ENCODE data around the gene ZIM2. TPM values are rescaled to one million over a fixed set of nuclear protein-coding genes. Genes with fewer than 3 reads are reported as not detected.
"Not testable (repeated sequence)": the region's sequence is repeated elsewhere in the genome, so short reads cannot be mapped to it uniquely, and the experiment has no call there.

ZIM2 gene
- total RNA-seq: 1.2 TPM

- DNase-seq: peak; percentile 77
These were observed at the start of gene ZIM2, which contains the start of gene PEG3 for GRCh38 chr19:56840451-56841192. Gene ZIM2, minus strand, starts transcription at chr19:56840726. Its CDS starts 16,449 bp downstream, at chr19:56824277. Gene PEG3, minus strand, starts transcription at chr19:56840726. Its CDS starts 16,071 bp downstream, at chr19:56824655.

GRCh38 chr19:56885173-56885985 is 44.9 kb upstream of the ZIM2 start:
- DNase-seq: no peak

- DNase-seq: no peak
These were observed 43.9 kb upstream of the ZIM2 start for GRCh38 chr19:56884441-56884840.

GRCh38 chr19:56880592-56881190 is 40.2 kb upstream of the ZIM2 start:
- no peak for DNase-seq

- DNase-seq: no peak
These were observed 36.7 kb upstream of the ZIM2 start for GRCh38 chr19:56877069-56877715.

- DNase-seq: no peak
These were observed 35.2 kb upstream of the ZIM2 start for GRCh38 chr19:56875717-56876116.

- no peak for DNase-seq
These were observed 34.0 kb upstream of the ZIM2 start for GRCh38 chr19:56874530-56874929.

- DNase-seq: no peak
These were observed 33.0 kb upstream of the ZIM2 start for GRCh38 chr19:56873493-56873892.

GRCh38 chr19:56869886-56870285 is 29.4 kb upstream of the ZIM2 start:
- no peak for DNase-seq

- DNase-seq: no peak
These were observed 27.9 kb upstream of the ZIM2 start for GRCh38 chr19:56868446-56868845.

GRCh38 chr19:56866538-56866937 is 26.0 kb upstream of the ZIM2 start:
- no peak for DNase-seq

GRCh38 chr19:56864443-56865125 is 24.1 kb upstream of the ZIM2 start:
- DNase-seq: no peak

- no peak for DNase-seq
These were observed 22.2 kb upstream of the ZIM2 start for GRCh38 chr19:56862741-56863140.

- not testable (repeated sequence) for DNase-seq
These were observed 19.9 kb upstream of the ZIM2 start for GRCh38 chr19:56860409-56860808.

- DNase-seq: no peak
These were observed 17.5 kb upstream of the ZIM2 start for GRCh38 chr19:56858026-56858425.

GRCh38 chr19:56856822-56857221 is 16.3 kb upstream of the ZIM2 start:
- no peak for DNase-seq

- not testable (repeated sequence) for DNase-seq
These were observed 11.8 kb upstream of the ZIM2 start for GRCh38 chr19:56852361-56852760.

- DNase-seq: peak; percentile 19
These were observed 7.6 kb upstream of the ZIM2 start for GRCh38 chr19:56848166-56848565.

- DNase-seq: no peak
These were observed 1.9 kb upstream of the ZIM2 start for GRCh38 chr19:56842412-56842811.

- DNase-seq: no peak
These were observed 642 bp upstream of the ZIM2 start for GRCh38 chr19:56841193-56841543.

GRCh38 chr19:56839652-56840450 is 675 bp downstream of the ZIM2 start:
- no peak for DNase-seq

Measured in skin of body (tissue), 2 donors.